ENCODE results near the gene SLC15A1.

The SLC15A1 gene

GRCh38 chr13:98781905-98782304 is 29.4 kb upstream of the SLC15A1 start:
- FAIRE-seq, result no peak
- no peak for DNase-seq (ENCODE audit: insufficient read length, low spot score)

GRCh38 chr13:98781470-98781869 is 29.0 kb upstream of the SLC15A1 start:
- no peak for DNase-seq (ENCODE audit: insufficient read length, low spot score)
- FAIRE-seq, result no peak

- DNase-seq (ENCODE audit: insufficient read length, low spot score) (no peak), FAIRE-seq (peak; percentile 73)
Measured at GRCh38 chr13:98781045-98781444, 28.6 kb upstream of the SLC15A1 start.

GRCh38 chr13:98780451-98780850 is 28.0 kb upstream of the SLC15A1 start:
- FAIRE-seq, result no peak
- no peak for DNase-seq (ENCODE audit: insufficient read length, low spot score)

GRCh38 chr13:98779695-98780094 is 27.2 kb upstream of the SLC15A1 start:
- FAIRE-seq, result no peak
- no peak for DNase-seq (ENCODE audit: insufficient read length, low spot score)

GRCh38 chr13:98778749-98779148 is 26.3 kb upstream of the SLC15A1 start:
- DNase-seq (ENCODE audit: insufficient read length, low spot score), result no peak
- no peak for FAIRE-seq

- no peak for FAIRE-seq
- DNase-seq (ENCODE audit: insufficient read length, low spot score), result no peak
Measured at GRCh38 chr13:98776644-98777043, 24.2 kb upstream of the SLC15A1 start.

- DNase-seq (ENCODE audit: insufficient read length, low spot score) (peak; percentile 70), FAIRE-seq (no peak)
Measured at GRCh38 chr13:98775844-98776598, 23.5 kb upstream of the SLC15A1 start.

GRCh38 chr13:98775386-98775785 is 22.9 kb upstream of the SLC15A1 start:
- FAIRE-seq (no peak), DNase-seq (ENCODE audit: insufficient read length, low spot score) (no peak)

- FAIRE-seq (no peak), DNase-seq (ENCODE audit: insufficient read length, low spot score) (no peak)
Measured at GRCh38 chr13:98774776-98775175, 22.3 kb upstream of the SLC15A1 start.

- DNase-seq (ENCODE audit: insufficient read length, low spot score) (no peak), FAIRE-seq (no peak)
Measured at GRCh38 chr13:98773921-98774320, 21.4 kb upstream of the SLC15A1 start.

- DNase-seq (ENCODE audit: insufficient read length, low spot score) (no peak), FAIRE-seq (no peak)
Measured at GRCh38 chr13:98772794-98773452, 20.5 kb upstream of the SLC15A1 start.

- no peak for FAIRE-seq
Measured at GRCh38 chr13:98771838-98772611, 19.6 kb upstream of the SLC15A1 start.

GRCh38 chr13:98769736-98770135 is 17.3 kb upstream of the SLC15A1 start:
- no peak for FAIRE-seq
- DNase-seq (ENCODE audit: insufficient read length, low spot score), result no peak

More at GRCh38 chr13:98771838-98772611, 19.6 kb upstream of the SLC15A1 start:
- DNase-seq (ENCODE audit: insufficient read length, low spot score), result no peak

GRCh38 chr13:98768522-98768921 is 16.1 kb upstream of the SLC15A1 start:
- FAIRE-seq, result no peak
- no peak for DNase-seq (ENCODE audit: insufficient read length, low spot score)

GRCh38 chr13:98766697-98767096 is 14.2 kb upstream of the SLC15A1 start:
- DNase-seq (ENCODE audit: insufficient read length, low spot score) (no peak), FAIRE-seq (no peak)

GRCh38 chr13:98765996-98766519 is 13.6 kb upstream of the SLC15A1 start:
- FAIRE-seq (no peak), DNase-seq (ENCODE audit: insufficient read length, low spot score) (no peak)

- FAIRE-seq, result no peak
- DNase-seq (ENCODE audit: insufficient read length, low spot score), result no peak
Measured at GRCh38 chr13:98761986-98762616, 9.6 kb upstream of the SLC15A1 start.

- no peak for FAIRE-seq
- no peak for DNase-seq (ENCODE audit: insufficient read length, low spot score)
Measured at GRCh38 chr13:98761126-98761985, 8.9 kb upstream of the SLC15A1 start.

GRCh38 chr13:98755729-98756128 is 3.3 kb upstream of the SLC15A1 start:
- DNase-seq (ENCODE audit: insufficient read length, low spot score) (no peak), FAIRE-seq (no peak)
